NCI-H526 treated with DMSO at 0.1 percent for 48 hours (cell line): ENCODE data around the gene CRYBG1.

ENCODE experiments used
- DNase-seq: peaks from one replicate; lab custom pipeline; 2025; lab: John Stamatoyannopoulos, UW

CRYBG1 gene

DNA sequence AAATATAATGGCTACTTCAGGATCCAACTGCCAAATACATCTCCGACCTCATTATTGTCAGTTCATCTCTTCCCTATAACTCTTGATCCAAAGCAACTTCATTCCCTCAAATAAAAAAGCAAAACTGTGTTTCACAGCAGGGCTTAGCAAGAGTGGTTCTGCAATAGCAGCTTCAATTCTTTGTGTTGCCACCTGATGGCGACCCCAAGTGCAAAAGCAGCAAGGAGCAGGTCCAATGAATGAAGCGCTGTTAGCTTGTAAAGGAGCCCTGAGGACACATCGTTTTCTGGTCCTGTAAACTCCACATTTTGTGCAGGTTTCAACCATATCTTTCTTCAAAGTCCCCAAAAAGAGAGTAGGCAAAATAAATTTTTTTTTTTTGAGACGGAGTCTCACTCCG is 249.2 kb downstream of the CRYBG1 start:
- DNase-seq = peak; percentile 30

DNA sequence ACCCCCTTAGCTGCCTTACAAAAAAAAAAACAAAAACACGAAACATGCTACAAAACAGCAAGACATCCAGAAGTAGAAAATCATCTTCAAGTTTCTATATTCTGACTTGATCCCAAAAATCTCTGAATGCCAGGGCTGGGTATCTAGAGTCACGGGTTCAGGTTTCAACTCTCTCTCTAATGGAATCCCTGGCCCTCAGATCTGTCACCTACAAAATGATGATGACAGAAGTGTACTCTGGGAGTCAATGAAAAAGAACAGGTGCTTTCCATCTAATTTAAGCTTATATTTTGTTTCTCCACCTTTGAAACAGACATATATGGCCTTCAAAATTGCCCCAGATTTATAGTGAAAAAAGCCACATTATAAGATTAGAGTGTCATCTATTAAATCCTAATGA is 250.5 kb downstream of the CRYBG1 start:
- no peak for DNase-seq

DNA sequence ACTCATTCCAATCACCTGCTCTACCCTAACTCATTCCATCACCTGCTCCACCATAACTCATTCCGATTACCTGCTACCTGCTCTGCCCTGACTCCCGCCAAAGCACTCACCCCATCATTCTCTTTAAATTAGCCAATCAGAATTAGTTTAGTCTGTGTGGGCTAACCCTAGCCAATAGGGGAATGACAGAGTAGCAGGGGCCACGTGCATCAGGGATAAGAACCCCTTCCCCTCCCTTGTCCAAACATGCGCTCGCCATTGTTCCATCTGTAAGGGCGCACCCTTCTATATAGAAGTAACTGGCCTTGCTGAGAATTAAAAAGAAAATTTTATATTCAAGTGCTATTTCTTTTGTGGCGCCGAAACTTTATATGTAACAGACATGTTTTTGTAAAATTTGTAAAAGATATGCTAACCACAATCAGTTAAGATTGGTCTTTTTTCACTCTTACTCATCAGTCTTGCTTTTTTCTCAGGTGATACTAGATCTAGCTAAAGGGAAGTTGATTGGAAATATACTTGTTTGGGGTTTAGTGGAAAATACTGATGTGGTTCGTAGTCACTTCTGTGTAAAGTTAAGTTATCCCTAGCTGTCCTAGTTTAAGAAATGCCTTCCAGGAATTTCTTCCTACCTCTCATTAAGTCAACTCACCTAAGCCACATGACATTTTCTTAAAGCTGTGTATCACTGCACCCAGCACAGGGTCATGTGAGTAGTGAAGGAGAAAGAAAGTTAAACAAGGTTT is 252.3 kb downstream of the CRYBG1 start:
- DNase-seq = no peak

DNA sequence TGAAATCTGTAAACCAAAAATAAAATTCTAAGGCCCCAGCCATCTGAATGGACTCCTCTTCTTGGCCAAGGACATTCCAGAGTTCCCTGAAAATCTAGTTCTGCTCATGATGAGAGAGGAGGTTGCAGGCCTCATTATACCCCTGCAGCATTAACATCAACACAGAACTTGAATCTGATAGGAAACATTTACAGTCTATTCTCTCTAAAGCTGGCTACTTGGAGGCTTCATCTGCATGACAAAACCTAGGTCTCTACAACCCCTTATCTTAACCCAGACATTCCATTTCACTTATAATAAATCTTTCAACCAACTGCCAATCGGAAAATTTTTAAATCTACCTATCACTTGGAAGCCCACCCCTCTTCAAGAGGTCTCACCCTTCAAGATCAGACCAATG is 253.1 kb downstream of the CRYBG1 start:
- no peak for DNase-seq

DNA sequence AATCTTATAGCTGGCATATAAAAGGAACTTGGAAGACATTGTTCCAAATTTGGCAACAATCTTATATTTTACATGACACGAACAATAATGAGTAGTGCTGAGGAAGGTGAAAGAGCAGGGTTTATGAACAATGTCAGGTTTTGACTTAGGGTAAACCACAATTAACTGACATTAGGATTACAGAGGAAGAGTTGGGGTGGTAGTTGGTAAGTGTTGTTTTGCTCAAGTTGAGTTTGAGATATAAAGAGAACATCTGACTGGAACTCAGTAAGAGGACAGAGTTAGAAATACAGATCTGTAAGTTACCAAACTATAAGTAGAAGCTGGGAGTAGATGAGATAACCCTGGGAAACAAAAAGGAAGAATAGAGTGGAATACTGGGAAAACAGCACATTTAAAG is 253.6 kb downstream of the CRYBG1 start:
- DNase-seq = no peak

DNA sequence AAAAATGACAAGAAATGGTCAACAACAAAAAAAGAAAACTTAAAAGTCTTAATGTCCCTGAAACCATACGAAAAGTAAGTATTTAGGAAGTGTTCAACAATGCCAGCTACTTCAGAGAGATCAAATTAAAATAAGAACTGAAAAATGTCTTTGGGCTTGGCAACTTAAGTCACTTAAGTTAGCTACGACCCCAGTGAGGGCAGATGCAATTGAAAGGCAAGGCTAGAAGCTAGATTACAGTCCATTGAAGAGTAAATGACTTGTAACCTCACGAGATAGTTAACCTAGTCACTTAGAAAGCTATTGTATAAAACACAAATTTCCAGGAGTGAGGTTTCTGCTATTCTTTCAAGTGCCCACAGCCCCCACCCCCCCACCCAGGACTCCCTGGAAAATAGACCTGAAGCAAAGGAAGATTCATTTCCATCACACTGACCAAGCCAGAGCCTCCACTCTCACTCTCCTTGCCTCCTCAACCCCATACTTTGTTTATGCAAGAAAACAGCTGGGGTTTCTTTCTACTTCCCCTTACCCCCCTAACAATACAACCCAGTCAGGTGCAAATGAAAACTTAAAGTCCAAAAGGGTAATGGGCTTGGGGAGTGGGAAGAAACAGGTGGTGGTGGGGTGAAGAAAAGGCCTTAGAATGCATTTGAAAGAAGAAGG is 254.2 kb downstream of the CRYBG1 start:
- no peak for DNase-seq

DNA sequence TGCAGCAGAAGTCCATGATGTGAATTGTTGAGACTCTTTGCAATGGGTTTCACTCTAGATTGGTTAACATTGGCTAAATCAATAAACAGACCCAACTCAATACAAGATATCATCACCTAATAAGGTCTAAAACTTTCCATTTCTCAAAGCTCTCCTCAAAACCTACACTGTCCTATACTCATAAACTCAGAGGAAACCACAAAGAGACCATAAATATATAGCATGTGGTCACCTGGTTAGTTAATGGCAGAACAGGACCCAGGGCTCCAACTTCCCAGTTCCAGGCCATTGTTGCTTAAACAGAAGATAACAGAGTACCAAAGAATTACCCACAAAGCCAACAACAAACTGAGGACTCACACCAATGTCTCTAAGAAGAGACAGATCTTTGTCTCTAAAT is 256.8 kb downstream of the CRYBG1 start:
- no peak for DNase-seq

DNA sequence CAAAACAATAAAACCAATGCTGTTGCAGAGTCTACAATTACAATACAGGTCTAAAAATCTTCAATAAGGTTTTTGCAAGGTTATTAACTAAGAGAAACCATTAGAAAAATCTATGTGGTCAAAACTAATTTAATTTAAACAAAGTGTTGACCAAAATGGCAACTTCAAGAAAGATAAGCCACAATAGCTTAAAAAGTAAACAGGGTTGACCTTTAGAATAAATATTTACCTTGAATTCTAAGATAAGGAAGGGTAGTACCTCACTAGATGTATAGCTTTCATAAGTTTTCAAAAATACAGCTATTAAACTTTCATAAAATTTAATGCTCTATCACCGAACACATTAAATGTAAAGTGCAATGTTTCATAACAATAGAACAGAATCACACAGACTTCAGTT is 257.3 kb downstream of the CRYBG1 start:
- DNase-seq = no peak

DNA sequence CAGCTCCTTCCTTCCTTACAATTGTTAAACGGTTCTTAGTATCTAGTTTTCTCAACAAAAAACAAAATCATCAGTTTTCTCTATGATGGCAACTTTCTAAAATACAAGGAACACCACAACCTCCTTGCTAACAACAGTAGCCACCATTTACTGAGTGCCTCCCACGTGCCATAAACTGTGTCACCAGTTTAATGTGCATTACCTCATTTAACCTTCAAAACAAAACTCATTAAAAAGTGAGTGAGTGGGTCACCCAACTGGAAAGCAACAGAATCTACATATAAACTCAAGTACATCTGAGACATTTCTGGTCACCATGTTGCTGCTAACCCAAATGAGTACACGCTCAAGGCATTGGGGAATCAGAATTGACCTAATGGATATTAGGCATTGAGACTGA is 257.8 kb downstream of the CRYBG1 start:
- DNase-seq = no peak

DNA sequence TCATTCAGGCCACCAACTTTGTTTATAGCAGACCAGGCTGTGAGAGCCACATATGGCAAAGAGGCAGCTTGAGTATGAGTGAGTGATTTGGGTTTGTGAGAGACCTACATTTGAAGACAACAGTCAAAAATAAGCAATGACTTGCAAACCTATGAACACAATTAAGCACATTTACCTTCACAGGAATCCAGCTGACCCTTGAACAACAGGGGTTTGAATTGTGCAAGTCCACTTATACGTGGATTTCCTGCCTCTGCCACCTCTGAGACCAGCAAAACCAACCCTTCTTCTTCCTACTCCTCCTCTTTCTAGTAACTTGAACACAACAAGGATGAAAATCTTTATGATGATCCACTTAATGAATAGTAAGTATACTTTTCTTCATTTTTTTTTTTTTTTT is 258.7 kb downstream of the CRYBG1 start:
- DNase-seq = no peak

DNA sequence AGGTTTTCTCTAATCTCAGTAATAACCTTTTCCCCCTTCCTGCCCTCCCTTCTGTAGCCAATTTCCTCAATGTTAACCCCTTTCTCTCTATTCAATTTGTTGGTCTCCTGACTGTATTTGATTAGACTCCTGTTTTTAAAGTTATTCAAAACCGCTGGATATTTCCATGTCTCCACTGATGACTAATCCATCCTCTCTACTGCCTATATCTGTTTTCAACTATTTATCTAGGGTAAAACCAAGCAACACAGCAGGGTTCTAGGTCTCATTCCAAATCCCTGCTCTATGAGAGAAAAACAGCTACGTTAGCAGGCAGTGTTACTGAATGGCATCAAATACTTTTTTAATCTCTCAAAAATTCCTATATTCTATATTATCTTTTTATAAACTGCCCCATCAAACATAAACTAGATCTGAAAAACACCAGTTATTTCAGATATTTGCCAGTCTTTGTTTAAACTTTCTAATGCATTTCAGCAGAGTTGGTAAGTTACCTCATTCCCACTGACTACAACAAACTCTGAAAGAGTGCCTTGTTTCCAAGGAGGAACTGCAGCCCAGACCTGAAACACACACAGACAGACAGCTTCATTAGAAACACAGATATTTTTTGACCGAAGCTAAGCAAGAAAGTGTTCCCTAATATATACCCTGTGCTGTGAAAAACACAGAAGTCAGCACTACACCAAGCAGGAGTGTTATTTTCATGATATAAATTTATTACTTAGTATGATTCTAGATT is 260.6 kb downstream of the CRYBG1 start:
- DNase-seq = no peak
